GM12864 (cell line): Measurements from ENCODE around the gene PIGT.

Source experiments
- DNase-seq: peaks from one replicate; pipeline ENCODE4 v3.0.0-alpha.2; 2011; ENCODE audit warnings: low read depth
- H3K4me3 ChIP-seq: 2 replicates; pipeline ENCODE4 v1.5.1; 2011; ENCODE audit warnings: mild to moderate bottlenecking, low read depth, low read length, control low read depth
- CTCF ChIP-seq: IDR thresholded peaks from 2 replicates; pipeline ENCODE4 v1.5.1; 2011; ENCODE audit warnings: low read depth, mild to moderate bottlenecking, moderate library complexity, low read length, control low read depth, inconsistent platforms; ENCODE audit errors: missing control alignments

PIGT gene

GRCh38 chr20:45450097-45450818 lies 34.3 kb downstream of the PIGT start:
- peak; percentile 61 for TF ChIP-seq CTCF
- H3K4me3 ChIP-seq = no peak overlapping the region
- no peak for DNase-seq

GRCh38 chr20:45452238-45452637 lies 36.3 kb downstream of the PIGT start:
- no peak for TF ChIP-seq CTCF
- no peak overlapping the region for H3K4me3 ChIP-seq

GRCh38 chr20:45452772-45453691 lies 37.1 kb downstream of the PIGT start:
- no peak overlapping the region for H3K4me3 ChIP-seq
- no peak for TF ChIP-seq CTCF
- no peak for DNase-seq

More at GRCh38 chr20:45452238-45452637, 36.3 kb downstream of the PIGT start:
- no peak for DNase-seq

GRCh38 chr20:45456632-45457031 lies 40.7 kb downstream of the PIGT start:
- peak; percentile 60 for TF ChIP-seq CTCF
- H3K4me3 ChIP-seq = no peak overlapping the region
- DNase-seq = no peak

GRCh38 chr20:45459606-45460005 lies 43.7 kb downstream of the PIGT start:
- no peak for DNase-seq
- H3K4me3 ChIP-seq = no peak overlapping the region
- TF ChIP-seq CTCF = no peak

- DNase-seq = no peak
- no peak for TF ChIP-seq CTCF
- H3K4me3 ChIP-seq = no peak overlapping the region
These were observed 45.3 kb downstream of the PIGT start for GRCh38 chr20:45461225-45461624.
